Measurements from ENCODE around the gene S100A6. TPM values are rescaled to one million over a fixed set of nuclear protein-coding genes. Genes with fewer than 3 reads are reported as not detected.
"Not testable (repeated sequence)": the region's sequence is repeated elsewhere in the genome, so short reads cannot be mapped to it uniquely, and the experiment has no call there.

Gene S100A6
- total RNA-seq, result 209 and 229 TPM in 2 replicates

GRCh38 chr1:153535242-153536011 lies at the start of gene S100A6:
S100A6 (minus strand) TSS chr1:153535991; CDS start chr1:153535339, 652 bp downstream.
- peaks cover 24% of the 10 kb centered on the region for H3K36me3 Mint-ChIP-seq (ENCODE audit: low read depth)
- H3K4me1 Mint-ChIP-seq (ENCODE audit: low read depth), result peaks cover 62% of the 10 kb centered on the region
- H3K27ac Mint-ChIP-seq, result peak within 1 kb of the TSS; percentile 98
- intact Hi-C loops (cut with micrococcal nuclease), result loop anchor here (1.0 kb wide), 1 partner anchor 10 kb away; the partner anchor contains the start of gene S100A4
- peak; percentile 52 for DNase-seq (ENCODE audit: low spot score)
- no peaks in the 10 kb centered on the region for H3K27me3 Mint-ChIP-seq (ENCODE audit: low read depth)
- no peaks in the 10 kb centered on the region for H3K9me3 Mint-ChIP-seq
- peak within 1 kb of the TSS; percentile 93 for H3K4me3 Mint-ChIP-seq (ENCODE audit: low read depth)

GRCh38 chr1:153585006-153585405 lies 49.2 kb upstream of the S100A6 start:
- Mint-ChIP-seq H3K4me1 (ENCODE audit: low read depth) (no peaks in the 10 kb centered on the region), H3K36me3 (ENCODE audit: low read depth) (no peaks in the 10 kb centered on the region), H3K9me3 (no peaks in the 10 kb centered on the region), H3K27ac (no peak overlapping the region), H3K27me3 (ENCODE audit: low read depth) (peaks cover 14% of the 10 kb centered on the region), H3K4me3 (ENCODE audit: low read depth) (no peak overlapping the region)
- intact Hi-C loops (cut with micrococcal nuclease), result no loop called here
- no peak for DNase-seq (ENCODE audit: low spot score)

DNA sequence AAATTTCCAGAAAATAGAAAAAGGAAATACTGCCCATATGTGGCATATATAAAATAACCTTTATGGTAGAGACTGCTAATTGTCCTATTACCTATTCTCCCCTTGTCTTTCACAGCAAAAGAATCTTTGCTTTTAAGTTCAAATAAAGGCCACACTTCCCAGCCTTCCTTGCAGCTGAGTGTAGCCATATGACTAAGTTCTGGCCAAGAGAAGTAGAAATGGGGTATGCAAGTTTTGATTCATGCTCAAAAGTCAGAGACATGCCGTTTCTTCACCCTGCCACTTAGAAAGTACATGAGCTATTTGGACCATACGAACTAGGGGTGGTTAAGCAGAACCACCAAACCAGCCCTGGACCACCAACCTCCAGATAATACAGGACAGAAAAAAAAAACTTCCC lies 48.2 kb upstream of the S100A6 start:
- Mint-ChIP-seq H3K9me3 (no peaks in the 10 kb centered on the region), H3K27me3 (ENCODE audit: low read depth) (peaks cover 17% of the 10 kb centered on the region), H3K36me3 (ENCODE audit: low read depth) (no peaks in the 10 kb centered on the region), H3K4me1 (ENCODE audit: low read depth) (no peaks in the 10 kb centered on the region), H3K4me3 (ENCODE audit: low read depth) (no peak overlapping the region), H3K27ac (no peak overlapping the region)
- no peak for DNase-seq (ENCODE audit: low spot score)
- intact Hi-C loops (cut with micrococcal nuclease), result no loop called here

DNA sequence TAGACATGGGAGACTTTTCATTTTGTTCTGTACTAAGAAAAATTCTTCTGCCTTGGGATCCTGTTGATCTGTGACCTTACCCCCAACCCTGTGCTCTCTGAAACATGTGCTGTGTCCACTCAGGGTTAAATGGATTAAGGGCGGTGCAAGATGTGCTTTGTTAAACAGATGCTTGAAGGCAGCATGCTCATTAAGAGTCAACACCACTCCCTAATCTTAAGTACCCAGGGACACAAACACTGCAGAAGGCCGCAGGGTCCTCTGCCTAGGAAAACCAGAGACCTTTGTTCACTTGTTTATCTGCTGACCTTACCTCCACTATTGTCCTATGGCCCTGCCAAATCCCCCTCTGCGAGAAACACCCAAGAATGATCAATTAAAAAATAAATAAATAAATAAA lies 47.7 kb upstream of the S100A6 start:
- H3K36me3 Mint-ChIP-seq (ENCODE audit: low read depth); DNase-seq (ENCODE audit: low spot score); H3K27ac Mint-ChIP-seq; H3K4me1 Mint-ChIP-seq (ENCODE audit: low read depth); intact Hi-C loops (cut with micrococcal nuclease); H3K9me3 Mint-ChIP-seq; H3K4me3 Mint-ChIP-seq (ENCODE audit: low read depth): not testable (repeated sequence)
- H3K27me3 Mint-ChIP-seq (ENCODE audit: low read depth), result peaks cover 21% of the 10 kb centered on the region

- intact Hi-C loops (cut with micrococcal nuclease); H3K4me3 Mint-ChIP-seq (ENCODE audit: low read depth); H3K9me3 Mint-ChIP-seq; DNase-seq (ENCODE audit: low spot score); H3K36me3 Mint-ChIP-seq (ENCODE audit: low read depth); H3K27ac Mint-ChIP-seq; H3K4me1 Mint-ChIP-seq (ENCODE audit: low read depth): not testable (repeated sequence)
- H3K27me3 Mint-ChIP-seq (ENCODE audit: low read depth), result peaks cover 28% of the 10 kb centered on the region
Observed at GRCh38 chr1:153582836-153583235, 47.0 kb upstream of the S100A6 start.

- Mint-ChIP-seq H3K4me3 (ENCODE audit: low read depth) (no peak overlapping the region), H3K4me1 (ENCODE audit: low read depth) (no peaks in the 10 kb centered on the region), H3K36me3 (ENCODE audit: low read depth) (no peaks in the 10 kb centered on the region), H3K27me3 (ENCODE audit: low read depth) (peaks cover 25% of the 10 kb centered on the region), H3K27ac (no peak overlapping the region), H3K9me3 (no peaks in the 10 kb centered on the region)
- no peak for DNase-seq (ENCODE audit: low spot score)
- intact Hi-C loops (cut with micrococcal nuclease), result no loop called here
Observed at GRCh38 chr1:153578936-153579335, 43.1 kb upstream of the S100A6 start.

GRCh38 chr1:153578490-153578889 lies 42.7 kb upstream of the S100A6 start:
- Mint-ChIP-seq H3K36me3 (ENCODE audit: low read depth) (no peaks in the 10 kb centered on the region), H3K4me3 (ENCODE audit: low read depth) (no peak overlapping the region), H3K4me1 (ENCODE audit: low read depth) (no peaks in the 10 kb centered on the region), H3K9me3 (no peaks in the 10 kb centered on the region), H3K27me3 (ENCODE audit: low read depth) (peaks cover 25% of the 10 kb centered on the region), H3K27ac (no peak overlapping the region)
- intact Hi-C loops (cut with micrococcal nuclease), result no loop called here
- no peak for DNase-seq (ENCODE audit: low spot score)

DNA sequence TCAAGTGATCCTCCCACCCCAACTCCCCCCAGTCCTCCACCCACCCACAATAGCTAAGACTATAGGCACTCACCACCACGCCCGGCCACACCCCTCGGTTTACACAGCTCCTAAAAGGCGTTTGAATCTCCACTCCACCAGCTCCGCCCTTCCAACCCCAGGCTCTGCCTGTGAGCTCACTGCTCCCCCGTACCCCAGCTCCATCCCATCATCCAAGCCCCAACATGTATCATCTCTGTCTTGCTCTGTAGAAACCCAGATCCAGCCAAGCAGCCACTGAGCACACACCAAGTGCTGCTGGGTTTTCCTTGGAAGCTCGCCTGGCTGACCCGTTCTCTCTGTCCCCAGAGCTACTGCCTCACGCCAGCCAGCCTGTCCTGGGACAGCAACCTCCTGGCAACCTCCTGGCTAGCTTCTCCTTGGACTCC lies 41.8 kb upstream of the S100A6 start:
- no peaks in the 10 kb centered on the region for H3K9me3 Mint-ChIP-seq
- intact Hi-C loops (cut with micrococcal nuclease), result no loop called here
- no peaks in the 10 kb centered on the region for H3K36me3 Mint-ChIP-seq (ENCODE audit: low read depth)
- H3K4me3 Mint-ChIP-seq (ENCODE audit: low read depth), result no peak overlapping the region
- H3K27me3 Mint-ChIP-seq (ENCODE audit: low read depth), result peaks cover 25% of the 10 kb centered on the region
- DNase-seq (ENCODE audit: low spot score), result no peak
- peaks cover 7% of the 10 kb centered on the region for H3K4me1 Mint-ChIP-seq (ENCODE audit: low read depth)
- no peak overlapping the region for H3K27ac Mint-ChIP-seq

DNA sequence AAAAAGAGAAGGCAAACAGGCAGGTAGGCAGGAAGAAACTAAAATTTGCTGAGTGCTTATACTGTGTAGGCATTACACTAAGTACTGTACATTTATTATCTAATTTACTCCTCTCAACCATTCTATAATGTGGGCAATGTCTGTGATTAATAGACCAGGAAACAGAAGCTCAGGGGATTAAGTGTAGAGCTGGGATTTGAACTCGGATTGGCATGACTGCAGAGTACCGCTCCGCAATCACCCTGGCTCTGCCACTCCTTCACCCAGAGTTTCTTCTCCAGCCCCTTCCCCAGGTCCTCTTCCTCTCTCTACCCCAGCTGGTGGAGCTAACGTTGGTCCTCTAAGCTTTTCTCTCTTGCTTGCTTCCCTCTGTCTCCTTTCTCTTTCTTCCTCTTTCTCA lies 41.3 kb upstream of the S100A6 start:
- no peaks in the 10 kb centered on the region for H3K36me3 Mint-ChIP-seq (ENCODE audit: low read depth)
- no peak for DNase-seq (ENCODE audit: low spot score)
- no peaks in the 10 kb centered on the region for H3K9me3 Mint-ChIP-seq
- H3K4me1 Mint-ChIP-seq (ENCODE audit: low read depth), result peaks cover 9% of the 10 kb centered on the region
- no peak overlapping the region for H3K4me3 Mint-ChIP-seq (ENCODE audit: low read depth)
- peaks cover 25% of the 10 kb centered on the region for H3K27me3 Mint-ChIP-seq (ENCODE audit: low read depth)
- intact Hi-C loops (cut with micrococcal nuclease), result no loop called here
- H3K27ac Mint-ChIP-seq, result no peak overlapping the region

DNA sequence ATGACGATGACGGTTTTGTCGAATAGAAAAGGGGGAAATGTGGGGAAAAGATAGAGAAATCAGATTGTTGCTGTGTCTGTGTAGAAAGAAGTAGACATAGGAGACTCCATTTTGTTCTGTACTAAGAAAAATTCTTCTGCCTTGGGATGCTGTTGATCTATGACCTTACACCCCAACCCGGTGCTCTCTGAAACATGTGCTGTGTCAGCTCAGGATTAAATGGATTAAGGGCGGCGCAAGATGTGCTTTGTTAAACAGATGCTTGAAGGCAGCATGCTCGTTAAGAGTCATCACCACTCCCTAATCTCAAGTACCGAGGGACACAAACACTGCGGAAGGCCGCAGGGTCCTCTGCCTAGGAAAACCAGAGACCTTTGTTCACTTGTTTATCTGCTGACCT lies 39.7 kb upstream of the S100A6 start:
- H3K27ac Mint-ChIP-seq; DNase-seq (ENCODE audit: low spot score); H3K36me3 Mint-ChIP-seq (ENCODE audit: low read depth); intact Hi-C loops (cut with micrococcal nuclease); H3K9me3 Mint-ChIP-seq; H3K4me3 Mint-ChIP-seq (ENCODE audit: low read depth): not testable (repeated sequence)
- H3K27me3 Mint-ChIP-seq (ENCODE audit: low read depth), result peaks cover 25% of the 10 kb centered on the region
- peaks cover 13% of the 10 kb centered on the region for H3K4me1 Mint-ChIP-seq (ENCODE audit: low read depth)

- intact Hi-C loops (cut with micrococcal nuclease); DNase-seq (ENCODE audit: low spot score); H3K27ac Mint-ChIP-seq; H3K4me3 Mint-ChIP-seq (ENCODE audit: low read depth); H3K36me3 Mint-ChIP-seq (ENCODE audit: low read depth); H3K9me3 Mint-ChIP-seq: not testable (repeated sequence)
- H3K27me3 Mint-ChIP-seq (ENCODE audit: low read depth), result peaks cover 25% of the 10 kb centered on the region
- peaks cover 13% of the 10 kb centered on the region for H3K4me1 Mint-ChIP-seq (ENCODE audit: low read depth)
Observed at GRCh38 chr1:153575081-153575491, 39.3 kb upstream of the S100A6 start.

DNA sequence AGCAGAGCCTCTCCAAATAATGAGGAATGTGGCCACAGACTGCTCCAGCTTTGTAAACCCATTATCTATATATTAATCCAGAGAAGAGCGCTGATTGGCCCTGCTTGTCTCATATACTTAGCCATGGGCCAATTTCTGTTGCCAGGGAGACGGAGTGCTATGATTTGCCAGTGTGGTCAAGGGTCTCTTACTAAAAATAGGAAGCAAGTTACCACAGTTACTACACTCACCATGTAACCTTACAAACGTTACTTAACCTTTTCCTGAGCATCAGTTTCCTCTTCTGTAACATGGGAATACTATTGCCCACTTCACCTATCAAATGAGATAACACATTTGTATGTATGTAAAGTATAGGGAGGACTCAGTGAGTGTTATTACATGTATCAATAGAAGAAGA lies 37.6 kb upstream of the S100A6 start:
- H3K4me1 Mint-ChIP-seq (ENCODE audit: low read depth), result peaks cover 24% of the 10 kb centered on the region
- no peaks in the 10 kb centered on the region for H3K36me3 Mint-ChIP-seq (ENCODE audit: low read depth)
- no peaks in the 10 kb centered on the region for H3K9me3 Mint-ChIP-seq
- peaks cover 16% of the 10 kb centered on the region for H3K27me3 Mint-ChIP-seq (ENCODE audit: low read depth)
- no peak overlapping the region for H3K4me3 Mint-ChIP-seq (ENCODE audit: low read depth)
- intact Hi-C loops (cut with micrococcal nuclease), result loop anchor here (5.0 kb wide), 1 partner anchor 59 kb away; the partner anchor contains the start of gene CHTOP
- peak overlapping the region; percentile 9 for H3K27ac Mint-ChIP-seq
- DNase-seq (ENCODE audit: low spot score), result no peak

- Mint-ChIP-seq H3K4me1 (ENCODE audit: low read depth) (peaks cover 31% of the 10 kb centered on the region), H3K27ac (no peak overlapping the region), H3K36me3 (ENCODE audit: low read depth) (no peaks in the 10 kb centered on the region), H3K9me3 (no peaks in the 10 kb centered on the region), H3K4me3 (ENCODE audit: low read depth) (no peak overlapping the region), H3K27me3 (ENCODE audit: low read depth) (peaks cover 9% of the 10 kb centered on the region)
- intact Hi-C loops (cut with micrococcal nuclease), result loop anchor here (1.0 to 5.0 kb wide), 3 partner anchors 25 to 60 kb away; partner anchors contain the start of gene CHTOP
- DNase-seq (ENCODE audit: low spot score), result peak; percentile 38
Observed at GRCh38 chr1:153572569-153573015, 36.8 kb upstream of the S100A6 start.
